LHCN-M2 (cell line): ENCODE data around the gene SMARCD3. TPM values are rescaled to one million over a fixed set of nuclear protein-coding genes. Genes with fewer than 3 reads are reported as not detected.

ENCODE experiments used
- DNase-seq: peaks from one replicate; pipeline ENCODE4 v3.0.0-alpha.2; 2012; ENCODE audit warnings: low read depth
- total RNA-seq: library from RNA; depleted of rRNA; stranded (reverse); fragments of >200 nt; gene quantifications from 2 replicates; pipeline ENCODE4 v1.2.3, GENCODE V29; 2014

The SMARCD3 gene
- total RNA-seq, 1 experiment from 2014 or later, result 161 TPM

- no peak for DNase-seq
Measured at GRCh38 chr7:151210087-151210854, 38.2 kb downstream of the SMARCD3 start, which contains the start of gene H2BK1. Gene H2BK1, minus strand, starts transcription at chr7:151210488. Its CDS starts 170 bp downstream, at chr7:151210318.

- DNase-seq, result no peak
Measured at GRCh38 chr7:151209588-151209987, 38.9 kb downstream of the SMARCD3 start.

GRCh38 chr7:151208253-151208862, 40.1 kb downstream of the SMARCD3 start:
- no peak for DNase-seq

- no peak for DNase-seq
Measured at GRCh38 chr7:151207804-151208203, 40.7 kb downstream of the SMARCD3 start.

GRCh38 chr7:151207315-151207714, 41.2 kb downstream of the SMARCD3 start:
- no peak for DNase-seq

- DNase-seq, result no peak
Measured at GRCh38 chr7:151206914-151207313, 41.6 kb downstream of the SMARCD3 start.

GRCh38 chr7:151205730-151206129, 42.8 kb downstream of the SMARCD3 start:
- DNase-seq, result no peak

DNA sequence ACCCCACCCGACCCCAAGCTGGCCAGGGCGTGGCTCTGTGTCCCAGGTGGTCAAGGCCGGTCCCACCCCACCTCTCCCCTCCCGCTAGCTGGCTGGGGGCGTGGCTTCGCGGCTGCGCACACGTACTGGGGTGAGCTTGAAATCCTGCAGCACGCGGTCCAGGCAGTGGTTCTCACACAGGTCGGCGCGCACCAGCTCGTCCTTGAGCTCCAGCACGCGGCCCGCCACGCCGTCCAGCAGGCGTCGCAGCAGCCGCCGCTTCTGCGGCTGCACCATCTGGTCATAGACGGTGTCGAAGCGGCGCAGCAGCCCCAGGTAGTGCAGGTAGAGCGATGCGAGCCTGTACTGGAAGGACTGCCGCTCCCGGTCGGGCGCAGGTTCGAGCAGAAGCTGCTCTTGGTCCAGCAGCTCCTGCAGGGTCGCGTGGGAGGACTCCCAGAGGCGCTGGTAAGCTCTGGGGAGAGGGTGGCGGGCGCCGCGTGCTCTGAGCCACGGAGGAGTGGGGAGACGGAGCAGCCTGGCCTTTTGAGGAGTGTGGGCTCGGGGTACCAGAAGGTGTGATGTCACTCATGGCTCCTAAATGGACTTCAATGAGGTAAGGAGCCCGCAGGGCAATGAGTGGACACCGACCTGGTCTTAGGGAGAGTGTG, 44.0 kb downstream of the SMARCD3 start:
- no peak for DNase-seq

- DNase-seq, result no peak
Measured at GRCh38 chr7:151202836-151203235, 45.7 kb downstream of the SMARCD3 start.

DNA sequence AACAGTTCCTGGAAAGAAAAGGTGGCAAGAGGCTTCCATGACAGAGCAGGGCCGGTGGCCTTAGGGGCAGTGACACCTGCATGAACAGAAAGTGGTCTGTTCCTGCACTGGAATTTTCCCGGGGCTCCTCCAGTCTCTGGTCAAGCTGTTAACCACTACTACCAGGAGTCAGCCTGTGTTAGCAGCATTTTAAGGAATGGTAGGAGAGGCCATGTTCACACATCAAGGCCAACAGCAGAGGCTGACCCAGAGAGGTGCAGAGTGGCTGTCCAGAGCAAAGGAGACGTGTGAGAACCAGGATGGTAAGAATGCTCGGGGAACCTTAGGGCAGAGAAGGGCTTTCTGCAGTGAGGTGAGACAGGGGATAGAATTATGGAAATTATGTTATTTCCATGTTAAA, 46.7 kb downstream of the SMARCD3 start:
- DNase-seq, result no peak

DNA sequence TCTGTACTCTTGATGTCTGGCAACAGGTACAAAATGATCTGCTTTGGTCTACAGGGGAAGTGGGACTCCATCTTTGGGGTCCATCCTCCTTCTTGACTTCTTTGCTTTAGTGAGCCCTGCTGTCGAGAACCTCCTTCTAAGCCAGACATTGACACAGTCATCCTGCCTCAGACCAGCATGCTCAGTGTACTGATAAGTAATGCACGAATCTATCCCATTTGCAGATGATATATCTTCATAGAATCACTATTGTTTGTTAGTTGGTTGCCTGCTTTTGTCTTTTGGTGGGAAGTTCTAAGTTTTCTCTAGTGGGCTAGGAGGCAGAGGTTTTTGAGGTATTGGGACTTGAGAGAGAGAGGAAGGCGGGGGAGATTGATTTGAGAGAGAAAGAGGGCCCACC, 47.1 kb downstream of the SMARCD3 start:
- no peak for DNase-seq

DNA sequence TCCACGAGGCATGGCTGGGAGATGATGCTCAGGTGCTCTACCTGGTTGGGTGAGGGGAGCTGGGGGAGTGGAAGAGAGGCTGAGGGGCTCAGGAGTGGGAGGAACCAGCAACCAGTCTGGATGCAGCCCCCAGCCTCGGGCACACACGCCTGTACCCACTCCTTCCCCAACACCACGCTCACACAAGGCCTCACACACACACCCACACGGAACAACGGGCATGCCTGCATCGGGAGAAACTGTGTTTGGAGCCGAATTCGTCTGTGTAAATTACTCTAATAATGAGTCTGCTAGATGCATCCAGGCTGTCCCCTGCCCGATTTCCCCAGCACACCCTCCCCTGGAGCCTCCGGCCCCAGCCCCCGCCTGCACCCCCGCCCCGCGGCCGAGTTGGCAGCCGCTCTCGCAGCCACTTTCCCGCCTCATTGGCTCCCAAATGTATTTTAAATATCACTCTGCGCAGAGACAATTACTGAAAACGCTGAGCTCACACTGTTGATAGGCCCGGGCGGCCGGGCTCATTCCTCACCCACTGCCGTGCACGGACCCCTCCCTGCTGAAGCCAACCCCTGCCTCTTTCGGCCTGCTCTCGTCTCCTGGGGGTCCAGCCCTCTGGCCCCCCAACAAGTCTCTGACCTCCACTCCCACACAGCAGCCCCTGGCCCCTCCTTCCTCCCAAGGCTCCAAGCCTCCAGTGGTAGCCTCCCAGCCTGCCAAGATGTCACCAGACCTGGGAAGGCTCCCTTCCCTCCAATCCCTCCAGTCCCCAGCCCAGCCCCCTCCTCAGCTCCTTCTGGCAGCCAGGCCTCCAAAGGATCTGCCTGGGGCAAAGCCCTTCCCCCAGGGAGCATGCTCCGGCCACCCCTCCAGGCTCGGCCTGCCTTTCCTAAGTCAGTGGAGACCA, 49.3 kb downstream of the SMARCD3 start:
- no peak for DNase-seq

GRCh38 chr7:151197932-151198331, 50.6 kb downstream of the SMARCD3 start:
- DNase-seq, result no peak

- DNase-seq, result no peak
Measured at GRCh38 chr7:151195616-151196450, 52.7 kb downstream of the SMARCD3 start.

DNA sequence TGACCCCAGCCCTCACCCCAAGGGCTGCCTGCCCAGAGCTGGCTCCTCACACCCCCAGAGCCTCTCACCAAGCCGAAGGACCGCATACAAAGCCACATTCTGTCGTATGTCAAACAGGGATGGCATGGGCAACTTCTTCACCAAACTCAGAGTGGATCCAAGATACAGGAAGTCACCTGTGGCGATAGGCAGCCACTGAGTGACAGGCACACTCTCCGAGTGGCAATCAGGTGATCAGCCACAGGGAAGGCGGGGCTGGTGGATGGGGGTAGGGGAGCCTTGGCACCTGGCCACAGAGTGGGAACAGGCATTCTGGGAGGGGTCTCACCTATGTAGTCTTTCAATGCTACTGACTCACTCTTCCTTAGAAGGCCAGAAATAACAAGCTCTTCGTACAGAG, 54.3 kb downstream of the SMARCD3 start:
- DNase-seq, result no peak

- DNase-seq, result no peak
Measured at GRCh38 chr7:151193203-151193978, 55.1 kb downstream of the SMARCD3 start.

GRCh38 chr7:151192002-151192539, 56.4 kb downstream of the SMARCD3 start:
- DNase-seq, result no peak

GRCh38 chr7:151191544-151191943, 57.0 kb downstream of the SMARCD3 start:
- no peak for DNase-seq

DNA sequence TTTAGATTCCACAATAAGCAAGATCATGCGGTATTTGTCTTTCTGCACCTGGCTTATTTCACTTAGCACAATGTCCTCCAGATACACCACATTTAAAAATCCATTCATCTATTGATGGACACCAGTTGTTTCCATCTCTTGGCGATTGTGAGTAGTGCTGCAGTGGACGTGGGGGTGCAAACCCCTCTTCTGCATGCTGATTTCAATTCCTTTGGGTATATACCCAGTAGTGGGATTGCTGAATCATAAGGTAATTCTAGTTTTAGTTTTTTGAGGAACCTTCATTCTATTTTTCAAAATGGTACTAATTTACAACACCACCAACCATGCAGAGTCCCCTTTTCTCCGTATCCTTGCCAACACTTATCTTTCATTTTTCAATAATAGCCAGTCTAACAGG, 59.5 kb downstream of the SMARCD3 start:
- DNase-seq, result no peak
